VCaP (cell line): ENCODE results near the gene COL4A2.

Source experiments
- H3K27ac ChIP-seq: fragments of 450-650 bp; 2 replicates; pipeline ENCODE4 v1.5.1; 2017
- TF ChIP-seq, protein P1 (sequence below): fragments of 450-650 bp; conservative IDR thresholded peaks from 2 replicates; pipeline ENCODE4 v1.5.1; 2017; ENCODE audit warnings: mild to moderate bottlenecking, moderate library complexity

Gene COL4A2

GRCh38 chr13:110293037-110293436 lies 14.0 kb upstream of the COL4A2 start:
- no peak overlapping the region for H3K27ac ChIP-seq
- TF ChIP-seq, protein P1, sequence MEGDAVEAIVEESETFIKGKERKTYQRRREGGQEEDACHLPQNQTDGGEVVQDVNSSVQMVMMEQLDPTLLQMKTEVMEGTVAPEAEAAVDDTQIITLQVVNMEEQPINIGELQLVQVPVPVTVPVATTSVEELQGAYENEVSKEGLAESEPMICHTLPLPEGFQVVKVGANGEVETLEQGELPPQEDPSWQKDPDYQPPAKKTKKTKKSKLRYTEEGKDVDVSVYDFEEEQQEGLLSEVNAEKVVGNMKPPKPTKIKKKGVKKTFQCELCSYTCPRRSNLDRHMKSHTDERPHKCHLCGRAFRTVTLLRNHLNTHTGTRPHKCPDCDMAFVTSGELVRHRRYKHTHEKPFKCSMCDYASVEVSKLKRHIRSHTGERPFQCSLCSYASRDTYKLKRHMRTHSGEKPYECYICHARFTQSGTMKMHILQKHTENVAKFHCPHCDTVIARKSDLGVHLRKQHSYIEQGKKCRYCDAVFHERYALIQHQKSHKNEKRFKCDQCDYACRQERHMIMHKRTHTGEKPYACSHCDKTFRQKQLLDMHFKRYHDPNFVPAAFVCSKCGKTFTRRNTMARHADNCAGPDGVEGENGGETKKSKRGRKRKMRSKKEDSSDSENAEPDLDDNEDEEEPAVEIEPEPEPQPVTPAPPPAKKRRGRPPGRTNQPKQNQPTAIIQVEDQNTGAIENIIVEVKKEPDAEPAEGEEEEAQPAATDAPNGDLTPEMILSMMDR = no peak

DNA sequence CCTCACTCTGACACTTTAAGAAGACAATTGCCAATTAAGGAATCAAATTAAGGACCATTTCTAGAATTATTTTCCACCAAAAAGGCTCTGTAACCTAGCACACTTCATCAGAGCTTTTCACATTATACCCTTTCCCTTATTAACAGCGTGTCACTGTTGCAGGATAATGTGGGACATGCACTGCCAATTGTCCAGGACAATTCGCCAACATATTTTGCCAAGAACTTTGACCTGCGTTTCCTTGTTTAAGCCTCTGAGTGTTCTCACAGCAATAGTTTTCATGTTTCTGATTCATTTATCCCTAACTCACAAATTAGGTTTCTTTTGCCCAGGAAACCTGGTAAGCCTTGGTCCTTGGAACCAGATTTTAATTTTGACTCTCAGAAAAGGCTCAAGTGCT lies 13.4 kb upstream of the COL4A2 start:
- no peak overlapping the region for H3K27ac ChIP-seq
- TF ChIP-seq, protein P1 = no peak

GRCh38 chr13:110294146-110294545 lies 12.9 kb upstream of the COL4A2 start:
- TF ChIP-seq, protein P1 = no peak
- no peak overlapping the region for H3K27ac ChIP-seq

GRCh38 chr13:110294622-110295021 lies 12.5 kb upstream of the COL4A2 start:
- TF ChIP-seq, protein P1 = no peak
- H3K27ac ChIP-seq = no peak overlapping the region

- H3K27ac ChIP-seq = no peak overlapping the region
Measured at GRCh38 chr13:110297011-110297410, 10.1 kb upstream of the COL4A2 start.

GRCh38 chr13:110297766-110298504 lies 9.1 kb upstream of the COL4A2 start:
- H3K27ac ChIP-seq = no peak overlapping the region
- TF ChIP-seq, protein P1 = no peak

More at GRCh38 chr13:110297011-110297410, 10.1 kb upstream of the COL4A2 start:
- TF ChIP-seq, protein P1 = no peak

DNA sequence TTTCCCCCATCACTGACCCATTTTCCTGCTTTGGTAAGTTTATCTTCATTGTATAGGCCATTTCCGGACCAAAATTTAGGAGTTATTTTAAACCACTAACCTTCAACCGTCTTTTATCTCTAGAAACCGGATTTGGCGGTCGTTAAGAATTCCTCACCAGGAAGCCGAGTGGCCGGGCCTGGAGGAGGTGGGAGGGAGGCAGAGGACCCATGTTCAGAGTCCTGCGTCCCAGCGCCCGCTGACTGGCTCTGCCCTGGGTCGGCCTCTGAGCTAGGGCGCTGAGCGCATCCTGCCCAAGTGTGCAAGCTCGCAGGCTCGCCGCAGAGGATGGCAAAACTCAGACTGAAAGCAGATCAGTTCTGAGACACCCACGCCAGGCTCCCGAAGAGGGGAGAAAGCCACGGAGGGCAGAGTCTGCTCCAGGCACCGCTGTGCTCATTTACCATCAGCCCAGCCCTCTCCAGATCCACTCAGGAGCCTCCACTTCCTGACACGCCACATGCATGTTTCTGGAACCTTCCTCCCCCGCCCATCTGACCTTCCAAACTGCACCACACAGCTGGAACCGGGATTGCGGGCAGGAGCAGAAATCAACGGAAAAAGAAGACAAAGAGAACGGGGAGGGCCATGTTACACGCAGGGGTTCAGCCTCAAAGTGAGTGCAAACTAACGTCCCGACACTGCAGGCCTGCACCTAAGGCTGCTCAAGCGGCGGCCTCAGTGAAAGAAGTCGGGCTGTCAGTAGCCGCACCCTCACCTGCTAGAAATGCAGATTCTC lies 8.4 kb upstream of the COL4A2 start:
- TF ChIP-seq, protein P1 = no peak
- H3K27ac ChIP-seq = no peak overlapping the region
